CMK (cell line): ENCODE data around the gene TRPC4AP.

Source experiments
- DNase-seq: peaks from one replicate; pipeline ENCODE4 v3.0.0-alpha.2; 2010; ENCODE audit warnings: low read depth

TRPC4AP gene

GRCh38 chr20:35013421-35014411 lies 78.9 kb downstream of the TRPC4AP start:
- DNase-seq, result no peak

- DNase-seq, result no peak
Measured at GRCh38 chr20:35012227-35013069, 80.2 kb downstream of the TRPC4AP start.

DNA sequence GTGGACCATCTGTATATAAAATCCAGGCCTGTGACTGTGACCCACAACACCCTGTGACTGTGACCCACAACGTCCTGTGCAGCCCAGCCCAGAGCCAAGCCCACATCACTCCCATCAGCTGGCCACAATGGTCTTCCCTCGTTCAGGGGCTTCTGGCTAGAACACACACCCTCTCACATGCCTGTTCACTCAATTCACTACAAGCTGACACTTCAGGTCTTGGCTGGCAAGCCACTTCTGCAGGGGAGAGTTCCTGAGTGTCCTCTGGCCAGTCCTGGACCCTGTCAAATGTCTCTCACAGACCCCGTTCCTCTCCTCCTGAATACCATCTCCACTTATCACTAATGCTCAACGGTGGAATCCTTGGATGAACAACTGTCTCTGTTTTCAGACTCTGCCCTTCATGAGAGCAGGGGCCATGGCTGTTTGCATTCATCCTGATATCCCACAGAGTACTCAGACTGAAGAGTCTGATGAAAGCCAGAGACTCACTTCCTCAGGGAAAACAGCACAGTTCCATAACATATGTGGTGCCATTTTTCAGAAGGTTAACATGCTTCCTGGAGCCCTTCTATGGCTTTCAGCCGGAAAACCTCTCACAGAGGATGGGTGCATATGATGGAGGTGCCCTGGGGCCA lies 80.9 kb downstream of the TRPC4AP start:
- no peak for DNase-seq

GRCh38 chr20:35010405-35011192 lies 82.0 kb downstream of the TRPC4AP start:
- DNase-seq, result no peak

GRCh38 chr20:35009665-35010328 lies 82.8 kb downstream of the TRPC4AP start:
- no peak for DNase-seq

DNA sequence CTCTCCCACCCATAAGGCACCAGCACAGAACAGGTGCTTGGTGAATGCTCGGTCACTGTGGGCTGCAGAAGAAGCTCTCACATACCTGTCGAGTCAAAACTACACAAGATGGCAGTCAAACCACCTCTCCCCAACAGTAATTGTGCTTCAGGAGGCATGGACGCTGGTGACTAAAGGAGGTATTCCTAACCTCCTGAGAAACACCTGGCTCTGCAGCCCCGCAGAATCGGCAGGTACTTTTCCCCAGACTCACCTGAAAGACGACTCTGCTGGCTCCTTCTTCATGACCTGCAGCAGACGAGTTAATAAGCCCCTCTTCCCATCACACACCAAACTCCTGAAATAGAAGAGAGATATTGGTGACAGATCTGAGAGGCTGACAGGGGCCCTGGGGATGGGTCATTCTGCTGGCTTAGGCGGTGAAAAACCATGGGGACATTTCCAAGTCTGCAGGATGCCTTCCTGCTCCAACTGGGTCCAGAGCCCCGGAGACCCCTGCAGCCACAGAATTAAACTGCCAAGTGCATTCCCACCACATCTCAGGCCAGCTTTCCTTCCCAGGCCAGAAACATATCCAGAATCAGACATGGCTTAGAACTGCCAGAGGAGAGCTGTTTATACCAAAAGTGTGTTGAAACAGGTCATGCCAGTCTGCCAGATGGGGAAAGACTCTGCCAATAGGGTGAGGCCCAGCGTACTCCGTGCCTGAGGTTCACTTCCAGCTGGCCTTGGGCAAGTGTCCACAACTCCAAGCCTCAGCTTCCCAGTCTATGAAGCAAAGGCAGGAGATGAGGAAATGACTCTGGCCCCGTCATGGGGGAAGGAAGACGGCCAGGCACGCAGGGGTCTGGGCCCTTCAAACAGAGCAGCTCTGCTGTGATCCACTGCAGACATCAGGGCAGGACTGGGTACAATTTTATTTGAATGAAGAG lies 83.9 kb downstream of the TRPC4AP start:
- no peak for DNase-seq

DNA sequence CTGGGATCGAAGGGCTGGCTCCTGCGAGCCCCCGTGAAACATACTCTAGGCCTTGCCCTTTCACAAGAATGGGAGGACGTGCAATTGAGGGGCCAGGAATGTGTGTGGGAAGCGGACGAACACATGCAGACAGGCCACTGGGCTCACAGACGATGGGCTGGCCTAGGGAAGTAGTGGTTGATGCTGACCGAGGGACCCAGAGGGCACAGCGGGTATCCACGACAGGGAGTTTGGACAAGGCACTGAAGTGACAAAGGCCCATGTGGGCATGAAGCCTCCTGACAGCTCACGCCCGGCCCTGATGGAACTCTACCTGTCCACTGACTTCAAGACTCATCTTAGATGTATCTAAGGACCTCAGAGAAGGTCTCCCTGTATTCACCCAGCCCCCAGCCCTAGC lies 84.7 kb downstream of the TRPC4AP start:
- DNase-seq, result no peak

DNA sequence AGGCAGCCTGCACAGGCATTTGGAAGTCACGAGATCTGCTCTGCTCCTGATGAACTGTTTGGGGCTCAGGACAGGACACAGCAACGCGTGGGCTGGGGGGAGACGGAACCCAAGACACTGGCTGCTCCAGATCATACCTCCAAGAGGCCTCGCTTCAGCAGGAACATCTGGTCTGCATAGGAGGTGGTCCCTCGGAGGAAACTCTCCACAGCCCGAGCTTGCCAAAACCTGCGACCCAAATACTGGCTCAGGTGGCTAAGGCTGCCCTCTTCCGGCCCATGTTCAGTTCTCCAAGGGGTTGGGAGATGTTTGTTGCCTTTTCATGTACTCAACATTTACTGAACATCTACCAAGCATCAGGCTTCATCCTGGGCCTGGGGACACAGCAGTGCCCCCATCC lies 85.2 kb downstream of the TRPC4AP start:
- DNase-seq, result no peak

- no peak for DNase-seq
Measured at GRCh38 chr20:35006531-35006971, 86.1 kb downstream of the TRPC4AP start.

DNA sequence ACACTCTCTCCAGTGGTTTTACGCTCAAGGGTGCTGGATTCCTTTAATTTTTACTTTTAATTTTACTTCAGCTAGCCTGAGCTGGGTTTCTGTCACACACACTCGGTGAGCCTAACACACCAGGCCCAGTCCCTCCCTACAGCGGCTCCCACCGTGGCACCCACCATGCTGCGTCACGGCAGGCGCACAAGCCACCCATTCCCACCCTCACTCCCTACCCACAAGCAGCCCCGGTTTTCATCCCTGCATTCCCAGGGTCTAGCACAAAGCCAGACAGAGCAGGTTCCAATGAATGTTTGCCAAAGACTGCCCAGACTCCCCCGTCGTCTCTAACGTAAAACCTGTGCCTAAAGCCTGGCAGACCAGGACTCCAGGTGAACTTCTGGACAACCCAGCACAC lies 86.6 kb downstream of the TRPC4AP start:
- no peak for DNase-seq

- no peak for DNase-seq
Measured at GRCh38 chr20:35005463-35005961, 87.1 kb downstream of the TRPC4AP start.

- DNase-seq, result no peak
Measured at GRCh38 chr20:35004749-35005462, 87.7 kb downstream of the TRPC4AP start.

- no peak for DNase-seq
Measured at GRCh38 chr20:35004051-35004725, 88.4 kb downstream of the TRPC4AP start.

GRCh38 chr20:35003211-35004031 lies 89.2 kb downstream of the TRPC4AP start:
- no peak for DNase-seq

DNA sequence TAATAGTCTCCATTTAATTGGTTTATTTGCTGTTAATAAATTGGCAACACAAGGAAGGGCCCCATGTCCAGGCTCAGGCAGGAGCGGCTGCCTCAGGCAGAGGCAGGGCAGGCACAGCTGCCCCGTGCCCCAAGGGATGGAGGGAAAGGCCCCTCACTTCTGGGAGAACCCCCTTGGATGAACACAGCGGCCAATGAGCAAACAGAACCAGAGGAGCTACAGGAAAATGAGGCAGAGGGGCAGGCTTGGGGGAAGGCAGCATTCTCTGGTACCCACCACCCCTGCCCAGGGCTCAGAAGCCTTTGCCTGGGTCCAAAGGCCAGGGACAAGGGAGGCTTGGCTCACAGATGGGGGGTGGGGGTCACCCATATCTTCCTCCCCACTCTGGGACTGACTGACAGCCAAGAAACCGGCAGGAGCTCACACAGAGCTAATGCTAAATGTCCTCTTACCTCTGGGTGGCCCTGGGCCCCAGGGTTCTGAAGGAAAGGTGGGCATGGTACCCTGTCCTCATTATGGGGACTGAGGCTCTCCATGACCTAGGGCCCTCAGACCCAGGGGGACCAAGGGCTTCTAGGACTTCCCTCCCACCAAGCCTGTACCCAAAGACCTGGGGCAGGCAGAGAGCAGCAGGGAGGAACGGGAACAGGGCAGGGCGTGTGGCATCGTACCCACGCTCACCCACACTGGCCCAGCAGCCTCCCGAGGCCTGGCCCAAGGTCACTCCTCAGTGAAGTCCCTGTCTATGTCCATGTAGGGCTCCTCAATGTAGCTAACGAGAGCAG lies 90.0 kb downstream of the TRPC4AP start:
- no peak for DNase-seq

DNA sequence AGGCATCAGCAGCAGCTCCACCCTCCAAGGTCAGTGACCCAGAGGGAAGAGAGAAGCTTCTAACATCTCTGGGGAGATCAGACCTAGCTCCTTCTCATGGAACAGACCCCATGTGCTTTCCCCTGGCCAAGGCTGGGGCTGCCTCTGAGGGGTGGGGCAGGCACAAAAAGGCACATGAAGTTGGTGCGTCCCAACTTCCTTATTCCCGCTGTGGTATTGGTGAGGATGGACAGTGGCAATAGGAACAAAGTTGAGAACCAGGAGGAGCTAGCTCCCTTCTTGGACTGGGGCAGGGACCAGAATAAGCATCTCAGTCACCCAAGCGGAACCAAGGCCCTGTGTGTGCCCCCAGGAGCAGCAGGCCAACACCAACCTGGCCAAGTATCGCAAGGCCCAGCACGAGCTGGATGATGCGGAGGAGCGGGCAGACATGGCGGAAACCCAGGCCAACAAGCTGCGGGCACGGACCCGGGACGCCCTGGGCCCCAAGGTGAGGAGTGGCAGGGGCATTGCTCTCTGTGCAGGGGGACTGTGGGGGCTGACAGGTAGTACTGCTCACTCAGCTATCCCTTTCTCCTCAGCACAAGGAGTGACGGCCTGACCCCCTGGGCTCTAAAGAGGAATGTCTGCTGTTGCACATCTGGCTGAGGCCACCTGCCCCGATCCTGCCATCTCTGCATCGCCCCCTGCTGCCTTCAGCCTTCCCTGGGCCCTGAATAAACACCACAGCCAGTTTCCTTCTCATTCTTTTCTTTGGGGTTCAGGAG lies 90.8 kb downstream of the TRPC4AP start:
- no peak for DNase-seq
